GM18520 (cell line): ENCODE measurements around the gene SPATA20.

Experiments used
- ATAC-seq: cut with Tn5 transposase; IDR thresholded peaks from one replicate; pipeline ENCODE4 v1.9.1; 2021; ENCODE audit not compliant: unreplicated experiment

Gene SPATA20

GRCh38 chr17:50538549-50539410 is 8.2 kb upstream of the SPATA20 start:
- ATAC-seq: no peak

- ATAC-seq: no peak
Observed at GRCh38 chr17:50539762-50540559, 7.0 kb upstream of the SPATA20 start.

GRCh38 chr17:50540560-50541401 is 6.2 kb upstream of the SPATA20 start:
- no peak for ATAC-seq

GRCh38 chr17:50541402-50541715 is 5.6 kb upstream of the SPATA20 start:
- ATAC-seq: no peak

- peak; percentile 54 for ATAC-seq
Observed at GRCh38 chr17:50541716-50542688, 5.0 kb upstream of the SPATA20 start.

- ATAC-seq: no peak
Observed at GRCh38 chr17:50542795-50543774, 3.9 kb upstream of the SPATA20 start.

GRCh38 chr17:50544516-50544915 is 2.5 kb upstream of the SPATA20 start:
- no peak for ATAC-seq

- no peak for ATAC-seq
Observed at GRCh38 chr17:50545311-50545710, 1.7 kb upstream of the SPATA20 start.

GRCh38 chr17:50546701-50547034 is 306 bp upstream of the SPATA20 start:
- ATAC-seq: no peak

- ATAC-seq: no peak
Observed at GRCh38 chr17:50547736-50548083, 736 bp downstream of the SPATA20 start.

- no peak for ATAC-seq
Observed at GRCh38 chr17:50548831-50549230, 1.9 kb downstream of the SPATA20 start.

- ATAC-seq: no peak
Observed at GRCh38 chr17:50549256-50549941, 2.4 kb downstream of the SPATA20 start.

- ATAC-seq: no peak
Observed at GRCh38 chr17:50549969-50550368, 3.0 kb downstream of the SPATA20 start.

- no peak for ATAC-seq
Observed at GRCh38 chr17:50550661-50551432, 3.9 kb downstream of the SPATA20 start.

GRCh38 chr17:50551433-50551815 is 4.5 kb downstream of the SPATA20 start:
- ATAC-seq: no peak

GRCh38 chr17:50551884-50552283 is 4.9 kb downstream of the SPATA20 start:
- ATAC-seq: no peak

GRCh38 chr17:50554201-50554600 is 7.2 kb downstream of the SPATA20 start:
- ATAC-seq: no peak

GRCh38 chr17:50556803-50557202 is 9.8 kb downstream of the SPATA20 start:
- no peak for ATAC-seq
